OCI-M2 (cell line): ENCODE results near the gene RRAGC.

Experiments
- DNase-seq: peaks from one replicate; lab custom pipeline; 2025; ENCODE audit not compliant: unreplicated experiment; lab: John Stamatoyannopoulos, UW

RRAGC gene

GRCh38 chr1:38859561-38860453 is at the start of gene RRAGC:
TSS of gene RRAGC (minus strand) at chr1:38859772. CDS start at chr1:38859646, 126 bp downstream.
- DNase-seq, result peak; percentile 87

- no peak for DNase-seq
These were observed 49.2 kb upstream of the RRAGC start for GRCh38 chr1:38908821-38909220.

GRCh38 chr1:38905985-38906384 is 46.4 kb upstream of the RRAGC start:
- DNase-seq, result no peak

- no peak for DNase-seq
These were observed 40.0 kb upstream of the RRAGC start for GRCh38 chr1:38899560-38899959.

GRCh38 chr1:38898653-38899230 is 39.2 kb upstream of the RRAGC start:
- no peak for DNase-seq

GRCh38 chr1:38896169-38896568 is 36.6 kb upstream of the RRAGC start:
- no peak for DNase-seq

GRCh38 chr1:38892976-38893375 is 33.4 kb upstream of the RRAGC start:
- DNase-seq, result no peak

- no peak for DNase-seq
These were observed 32.2 kb upstream of the RRAGC start for GRCh38 chr1:38891753-38892152.

GRCh38 chr1:38889589-38889988 is 30.0 kb upstream of the RRAGC start:
- no peak for DNase-seq

- DNase-seq, result no peak
These were observed 29.1 kb upstream of the RRAGC start for GRCh38 chr1:38888423-38889333.

GRCh38 chr1:38885092-38885491 is 25.5 kb upstream of the RRAGC start:
- no peak for DNase-seq

GRCh38 chr1:38881487-38881886 is 21.9 kb upstream of the RRAGC start, which contains the start of gene GJA9:
TSS of gene GJA9 (minus strand) at chr1:38881587. CDS start at chr1:38876098, 5,489 bp downstream.
- DNase-seq, result no peak

GRCh38 chr1:38875811-38876210 is 16.2 kb upstream of the RRAGC start:
- no peak for DNase-seq

- DNase-seq, result peak; percentile 55
These were observed 13.7 kb upstream of the RRAGC start, which contains the start of gene MYCBP for GRCh38 chr1:38873027-38873969. TSS of gene MYCBP (minus strand) at chr1:38873348. CDS start at chr1:38873305, 43 bp downstream.

- no peak for DNase-seq
These were observed 12.9 kb upstream of the RRAGC start for GRCh38 chr1:38872401-38873026.

GRCh38 chr1:38870996-38871395 is 11.4 kb upstream of the RRAGC start:
- DNase-seq, result no peak

GRCh38 chr1:38867208-38867607 is 7.6 kb upstream of the RRAGC start:
- DNase-seq, result no peak

- DNase-seq, result no peak
These were observed 5.6 kb upstream of the RRAGC start for GRCh38 chr1:38865112-38865715.

GRCh38 chr1:38860454-38860795 is 853 bp upstream of the RRAGC start:
- no peak for DNase-seq
